ENCODE measurements around the gene PDLIM4.

The PDLIM4 gene

DNA sequence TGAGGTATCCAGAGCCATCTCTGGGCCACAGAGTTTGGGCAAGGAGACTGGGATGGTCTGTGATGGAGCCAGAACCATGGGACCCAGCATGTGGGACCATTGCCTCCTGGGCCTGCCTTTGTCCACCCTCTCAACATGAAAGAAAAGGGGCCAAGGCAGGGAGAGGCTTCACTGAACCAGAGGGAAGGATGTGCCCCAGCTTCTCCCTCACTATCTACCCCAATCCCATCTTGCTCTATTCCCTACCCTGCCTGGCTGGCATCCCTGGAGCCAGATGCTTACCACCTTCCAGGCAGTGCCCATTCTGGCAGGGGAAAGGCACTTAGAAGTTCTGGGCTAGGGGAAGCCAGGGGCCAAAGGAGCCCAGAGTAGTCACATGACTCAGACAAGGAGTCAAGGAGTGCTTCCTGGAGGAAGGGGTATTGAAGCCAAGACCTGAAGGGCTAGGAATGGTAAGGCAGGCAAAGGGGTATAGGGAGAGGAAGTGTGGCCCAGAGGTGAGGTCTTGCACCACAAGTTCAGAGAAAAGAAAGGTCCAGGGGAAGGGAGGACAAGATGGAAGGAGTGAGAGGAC lies 9.8 kb downstream of the PDLIM4 start:
- Mint-ChIP-seq H3K27ac (peak overlapping the region in 1 of 2 donors; percentile 90), H3K9me3 (no peaks in the 10 kb centered on the region)

DNA sequence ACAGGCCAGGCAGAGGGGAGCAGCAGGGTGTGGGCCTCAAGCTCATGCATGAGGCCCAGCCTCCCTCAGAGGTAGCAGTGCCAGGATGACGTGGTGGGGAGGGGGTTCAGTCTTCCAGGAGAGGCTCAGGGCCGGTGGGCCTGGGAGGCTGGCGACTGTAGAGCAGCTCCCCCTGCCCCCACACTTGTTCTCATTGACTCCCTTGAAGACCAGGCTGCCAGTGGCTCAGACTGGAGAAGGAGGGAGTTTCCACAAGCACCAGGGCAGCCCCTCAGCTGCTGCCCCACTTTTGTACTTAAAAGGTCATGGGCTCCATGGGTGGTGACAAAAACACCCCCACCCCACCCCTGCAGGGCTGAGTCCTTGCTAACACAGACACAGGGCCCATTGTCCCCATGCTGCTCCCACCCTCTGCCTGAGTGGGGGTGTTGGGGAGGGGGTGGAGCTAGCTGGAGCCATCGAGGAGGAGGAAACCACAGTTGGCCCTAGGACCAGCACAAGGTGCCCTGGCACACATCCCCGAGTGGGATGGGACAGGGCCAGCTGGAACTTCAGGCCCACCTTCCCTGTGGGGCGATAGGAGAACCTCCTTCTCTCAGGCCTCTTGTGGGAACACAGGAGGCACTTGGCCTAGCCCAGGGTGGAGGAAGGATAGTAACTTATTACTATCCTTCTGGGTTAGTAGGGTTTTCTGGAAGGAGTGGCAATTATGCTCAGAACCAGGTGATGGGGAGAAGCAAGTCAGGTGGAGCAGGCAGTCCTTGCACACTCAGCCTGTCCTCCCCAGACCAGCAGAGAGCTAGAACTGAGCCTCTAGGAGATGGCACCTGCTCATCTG lies 10.7 kb downstream of the PDLIM4 start:
- Mint-ChIP-seq H3K27ac (peak overlapping the region; percentile 30 to 90), H3K4me1 (peaks cover 59% of the 10 kb centered on the region), H3K9me3 (no peaks in the 10 kb centered on the region), H3K4me3 (no peak overlapping the region), H3K27me3 (peaks cover 3% of the 10 kb centered on the region)
- ATAC-seq (no peak), DNase-seq (peak in 1 of 2 donors; percentile 10)

More for the DNA sequence above, 9.8 kb downstream of the PDLIM4 start:
- peaks cover 58% of the 10 kb centered on the region for H3K4me1 Mint-ChIP-seq
- H3K4me3 Mint-ChIP-seq, result peak overlapping the region in 1 of 2 donors; percentile 25
- no peak for ATAC-seq
- no peaks in the 10 kb centered on the region for H3K27me3 Mint-ChIP-seq
- peak in 1 of 2 donors; percentile 4 for DNase-seq

DNA sequence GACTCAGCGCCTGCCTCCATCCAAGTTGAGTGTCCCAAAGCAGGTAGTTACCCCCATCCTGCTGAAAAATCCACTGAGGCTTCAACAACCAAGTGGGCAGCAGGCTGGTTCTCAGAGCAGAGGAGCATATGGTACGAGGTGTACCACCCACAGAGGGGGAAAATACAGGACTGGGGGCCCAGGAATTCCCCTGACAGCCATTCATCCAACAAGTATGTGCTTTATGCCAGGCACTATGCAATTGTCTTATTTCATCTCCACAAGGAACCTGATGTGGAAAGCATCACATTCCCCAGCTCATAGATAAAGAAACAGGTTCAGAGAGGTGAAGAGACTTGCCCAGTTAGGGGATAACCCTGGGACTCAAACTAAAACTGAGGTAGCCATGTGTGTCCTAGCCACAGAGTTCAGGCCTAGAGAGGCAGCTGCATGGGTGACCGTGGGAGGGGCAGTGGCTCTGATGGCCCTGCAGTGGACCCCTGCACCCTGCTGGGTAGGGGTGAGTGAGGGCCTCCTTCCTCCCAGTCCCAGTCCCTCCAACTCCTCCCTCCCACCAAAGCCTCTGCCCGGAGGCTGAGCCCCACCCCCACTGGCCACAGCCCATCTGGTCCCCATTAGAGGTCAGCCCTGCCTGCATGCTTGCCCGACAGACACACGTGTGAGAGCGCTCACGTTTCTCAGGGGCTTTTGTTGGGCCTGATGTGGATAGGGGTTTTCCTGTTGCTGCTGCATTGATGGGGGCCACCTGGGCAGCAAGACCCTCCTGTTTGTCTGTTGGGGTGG lies 11.5 kb downstream of the PDLIM4 start:
- ATAC-seq (no peak), DNase-seq (peak in 1 of 2 donors; percentile 7)
- no peaks in the 10 kb centered on the region for H3K9me3 Mint-ChIP-seq
- H3K27me3 Mint-ChIP-seq, result peaks cover 11% of the 10 kb centered on the region
- H3K27ac Mint-ChIP-seq, result no peak overlapping the region
- peaks cover 51% of the 10 kb centered on the region for H3K4me1 Mint-ChIP-seq
- H3K4me3 Mint-ChIP-seq, result no peak overlapping the region

DNA sequence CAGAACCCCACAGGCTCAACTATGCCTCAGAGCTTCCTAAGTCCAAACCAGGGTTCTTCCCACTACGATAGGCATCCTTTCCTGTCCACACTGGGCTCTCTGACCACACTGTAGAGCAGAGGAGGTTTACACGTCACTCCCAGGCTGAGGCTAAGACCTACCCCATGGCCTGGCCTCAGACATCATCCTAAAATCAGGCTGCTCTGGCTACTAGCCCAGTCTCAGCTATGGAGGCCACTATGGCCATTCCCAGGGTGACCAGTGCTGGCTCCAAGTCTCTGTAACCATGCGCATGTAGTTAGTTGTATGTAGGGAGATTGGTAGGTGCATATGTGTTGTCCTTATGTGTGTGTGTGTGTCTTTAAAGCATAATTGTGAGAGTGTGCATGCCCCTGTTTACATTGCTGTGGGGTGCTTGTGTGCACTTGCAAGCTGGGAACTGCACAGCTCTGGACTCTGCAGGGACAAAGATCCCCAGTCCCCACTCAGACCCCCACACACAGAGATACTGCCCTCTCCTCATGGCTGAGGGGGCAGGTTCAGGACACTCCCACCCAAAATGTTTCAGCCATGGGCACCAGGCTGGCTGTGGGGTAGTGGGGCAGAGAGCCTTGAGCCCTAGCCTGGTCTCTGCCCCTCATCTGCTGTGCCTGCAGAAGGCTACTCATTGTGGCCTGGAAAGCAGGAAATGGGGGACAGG lies 12.3 kb downstream of the PDLIM4 start:
- ATAC-seq, result no peak
- Mint-ChIP-seq H3K4me3 (no peak overlapping the region), H3K9me3 (no peaks in the 10 kb centered on the region), H3K27ac (no peak overlapping the region), H3K4me1 (peaks cover 43% of the 10 kb centered on the region), H3K27me3 (peaks cover 19% of the 10 kb centered on the region)
- DNase-seq, result peak in 1 of 2 donors; percentile 4

DNA sequence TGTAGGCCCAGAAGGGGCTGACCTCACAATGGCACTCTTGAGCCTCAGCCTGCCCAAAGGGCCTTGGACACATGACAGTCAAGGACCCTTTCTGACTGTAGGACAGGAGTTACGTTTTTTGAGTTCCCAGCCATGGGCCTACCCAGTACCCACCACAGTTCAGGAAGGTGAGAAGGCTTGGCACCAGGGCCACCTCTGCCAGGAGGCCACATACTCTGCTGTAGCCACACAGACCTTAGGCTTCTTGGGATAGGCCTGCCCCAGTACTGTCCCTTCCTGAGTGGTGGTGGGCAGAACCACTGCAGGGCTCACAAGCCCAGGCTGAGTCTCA lies 12.8 kb downstream of the PDLIM4 start:
- DNase-seq, result no peak
- Mint-ChIP-seq H3K4me1 (peaks cover 39% of the 10 kb centered on the region), H3K27me3 (peaks cover 24% of the 10 kb centered on the region), H3K27ac (no peak overlapping the region), H3K4me3 (no peak overlapping the region), H3K9me3 (no peaks in the 10 kb centered on the region)
- ATAC-seq, result no peak

DNA sequence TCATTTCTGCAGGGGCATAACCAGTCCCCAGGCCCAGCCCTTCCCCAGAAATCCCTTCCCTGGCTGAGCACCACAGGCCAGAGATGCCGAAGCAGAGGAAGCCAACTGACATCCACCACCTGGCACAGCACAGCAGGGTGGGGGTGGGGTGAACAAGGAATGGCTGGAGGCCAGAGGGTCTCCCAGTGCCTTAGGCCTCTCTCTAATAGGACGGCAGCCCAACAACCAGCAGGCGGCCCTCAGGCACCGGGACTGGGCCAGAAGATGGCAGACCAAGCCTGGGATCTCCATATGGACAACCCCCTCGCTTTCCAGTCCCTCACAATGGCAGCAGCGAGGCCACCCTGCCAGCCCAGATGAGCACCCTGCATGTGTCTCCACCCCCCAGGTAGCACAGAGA lies 13.2 kb downstream of the PDLIM4 start:
- Mint-ChIP-seq H3K9me3 (no peaks in the 10 kb centered on the region), H3K27ac (no peak overlapping the region), H3K4me1 (peaks cover 39% of the 10 kb centered on the region), H3K4me3 (peak overlapping the region in 1 of 2 donors; percentile 69), H3K27me3 (peaks cover 29% of the 10 kb centered on the region)
- ATAC-seq, result no peak
- DNase-seq, result no peak

DNA sequence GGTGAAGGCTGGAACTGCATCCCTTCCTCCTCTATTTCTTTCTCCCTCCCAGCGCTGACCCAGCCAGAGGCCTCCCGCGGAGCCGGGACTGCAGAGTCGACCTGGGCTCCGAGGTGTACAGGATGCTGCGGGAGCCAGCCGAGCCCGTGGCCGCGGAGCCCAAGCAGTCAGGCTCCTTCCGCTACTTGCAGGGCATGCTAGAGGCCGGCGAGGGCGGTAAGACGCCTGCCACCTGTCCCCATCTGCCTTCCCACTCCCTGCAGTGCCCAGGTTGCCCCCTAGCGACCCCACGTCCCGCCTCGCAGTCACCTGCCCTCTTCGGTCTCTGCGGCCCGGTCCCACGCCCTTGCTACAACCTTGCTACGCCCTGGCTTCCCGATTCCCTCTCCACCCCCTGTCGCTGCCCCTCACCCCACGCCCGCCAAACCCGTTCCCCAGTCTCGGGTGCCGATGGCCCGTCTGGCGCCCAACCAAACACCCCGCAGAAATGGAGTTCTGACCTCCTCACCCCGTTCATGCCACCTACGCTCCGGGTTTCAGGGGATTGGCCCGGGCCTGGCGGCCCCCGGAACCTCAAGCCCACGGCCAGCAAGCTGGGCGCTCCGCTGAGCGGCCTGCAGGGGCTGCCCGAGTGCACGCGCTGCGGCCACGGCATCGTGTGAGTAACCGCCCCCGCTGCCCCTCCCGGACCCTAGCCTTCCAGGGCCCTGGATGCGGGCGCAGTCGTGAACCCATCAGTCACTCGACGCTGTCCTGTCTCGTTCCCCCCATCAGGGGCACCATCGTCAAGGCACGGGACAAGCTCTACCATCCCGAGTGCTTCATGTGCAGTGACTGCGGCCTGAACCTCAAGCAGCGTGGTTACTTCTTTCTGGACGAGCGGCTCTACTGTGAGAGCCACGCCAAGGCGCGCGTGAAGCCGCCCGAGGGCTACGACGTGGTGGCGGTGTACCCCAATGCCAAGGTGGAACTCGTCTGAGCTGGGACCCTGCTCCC lies 14.1 kb downstream of the PDLIM4 start:
- H3K4me3 Mint-ChIP-seq, result peak overlapping the region; percentile 38 to 69
- DNase-seq (peak in 1 of 2 donors; percentile 44), ATAC-seq (peak; percentile 61)
- H3K27me3 Mint-ChIP-seq, result peaks cover 30% of the 10 kb centered on the region
- peaks cover 39% of the 10 kb centered on the region for H3K4me1 Mint-ChIP-seq
- peak overlapping the region in 1 of 2 donors; percentile 57 for H3K27ac Mint-ChIP-seq
- no peaks in the 10 kb centered on the region for H3K9me3 Mint-ChIP-seq

DNA sequence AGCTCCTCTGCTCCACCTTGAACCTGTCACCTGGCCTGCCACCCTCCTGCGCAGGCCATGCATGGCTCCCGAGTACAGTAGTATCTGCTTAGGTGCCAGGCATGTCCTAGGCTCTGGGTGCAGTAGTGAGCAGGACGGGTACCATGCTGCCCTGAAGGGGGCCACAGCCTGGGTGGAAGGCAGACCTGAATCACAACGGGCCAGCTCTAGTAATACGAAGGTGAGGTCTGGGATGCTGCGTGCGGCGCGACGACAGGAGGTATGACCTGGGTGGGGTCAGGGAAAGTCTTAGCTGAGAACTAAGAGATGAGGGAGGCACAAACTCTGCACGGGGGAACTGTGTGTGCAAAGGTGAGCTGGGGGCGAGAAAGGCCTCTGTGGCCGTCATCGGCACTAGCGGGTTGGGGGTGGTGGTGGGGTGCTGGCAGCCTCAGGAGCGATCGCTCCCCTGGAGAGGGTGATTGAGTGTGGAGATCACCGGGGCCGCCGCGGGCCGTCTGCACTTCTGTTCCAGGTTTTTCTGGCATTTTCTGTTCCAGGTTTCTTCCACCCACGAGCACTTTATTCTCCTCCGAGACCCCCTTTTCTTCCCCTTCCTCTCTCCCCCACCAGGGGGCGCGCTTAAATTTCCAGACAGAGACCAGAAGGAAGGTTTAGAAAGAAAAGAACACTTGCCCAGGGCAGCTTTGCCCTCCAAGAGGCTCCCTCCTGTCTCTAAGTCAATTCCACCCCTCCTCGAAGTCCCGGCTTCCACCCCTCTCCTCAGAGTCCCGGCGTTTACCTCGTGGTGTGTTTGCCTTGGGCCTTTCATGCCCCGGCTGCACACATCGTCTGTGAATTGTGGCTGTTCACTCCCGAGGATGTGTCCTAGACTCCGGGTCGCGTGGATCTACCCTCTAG lies 15.1 kb downstream of the PDLIM4 start:
- ATAC-seq, result no peak
- no peaks in the 10 kb centered on the region for H3K9me3 Mint-ChIP-seq
- H3K4me3 Mint-ChIP-seq, result peak overlapping the region in 1 of 2 donors; percentile 11
- peak; percentile 70 to 74 for DNase-seq
- H3K4me1 Mint-ChIP-seq, result peaks cover 34% of the 10 kb centered on the region
- peaks cover 30% of the 10 kb centered on the region for H3K27me3 Mint-ChIP-seq
- H3K27ac Mint-ChIP-seq, result peak overlapping the region in 1 of 2 donors; percentile 29

DNA sequence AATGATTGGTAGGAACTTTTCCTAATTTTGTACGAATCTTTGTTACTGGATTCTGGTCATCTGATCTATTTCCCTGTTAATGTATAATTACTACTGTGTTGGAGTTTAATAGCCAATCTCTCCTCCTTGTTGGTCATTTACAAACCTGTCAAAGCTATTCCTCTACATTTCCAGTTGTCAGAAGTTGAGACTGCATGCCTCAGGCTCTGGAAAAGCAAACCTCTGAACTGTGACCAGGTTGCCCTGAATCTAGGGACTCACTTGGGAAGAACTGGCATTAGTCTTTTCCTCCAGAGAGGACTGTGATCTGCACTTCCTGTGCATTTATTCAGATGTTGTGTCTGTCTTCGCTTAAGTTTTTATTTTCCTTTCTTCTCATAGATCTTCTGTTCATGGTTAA lies 16.1 kb downstream of the PDLIM4 start:
- Mint-ChIP-seq H3K9me3 (no peaks in the 10 kb centered on the region), H3K4me1 (peaks cover 23% of the 10 kb centered on the region), H3K27ac (no peak overlapping the region), H3K4me3 (no peak overlapping the region), H3K27me3 (peaks cover 30% of the 10 kb centered on the region)
- DNase-seq (no peak), ATAC-seq (no peak)

DNA sequence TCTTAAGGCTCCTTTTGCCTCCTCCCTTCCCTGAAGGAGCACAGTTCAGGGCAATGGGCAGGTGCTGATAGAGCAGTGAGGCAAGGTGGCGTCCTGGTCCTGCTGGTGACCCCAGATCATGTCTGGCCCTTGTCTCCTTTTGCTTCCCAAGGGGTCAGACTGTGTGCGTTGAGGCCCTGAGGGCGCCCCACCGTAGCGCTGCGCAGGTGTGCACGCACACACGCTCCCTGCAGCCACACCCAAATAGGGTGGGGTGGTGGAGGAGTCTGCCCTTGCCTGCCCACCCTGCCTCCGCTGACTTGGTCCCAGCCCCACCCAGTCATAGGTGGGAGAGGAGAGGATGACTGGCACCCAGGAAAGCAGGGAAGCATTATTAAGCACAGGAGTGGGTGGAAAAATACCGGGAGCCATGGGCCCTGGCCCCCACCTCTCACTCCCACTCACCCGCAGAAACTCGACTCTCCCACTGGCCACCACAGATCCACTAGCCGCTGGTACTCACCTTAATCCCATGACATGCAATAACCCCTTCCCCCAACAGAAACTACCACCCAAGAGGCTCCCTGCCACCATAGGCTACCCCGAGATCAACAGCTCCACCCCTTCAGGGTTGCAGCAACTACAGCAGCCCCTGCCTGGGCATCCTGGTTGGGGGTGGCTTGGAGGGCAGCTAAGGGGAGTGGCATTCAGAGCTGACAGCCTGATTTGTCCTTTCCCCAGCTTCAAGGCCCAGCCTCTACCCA lies 16.7 kb downstream of the PDLIM4 start:
- no peaks in the 10 kb centered on the region for H3K9me3 Mint-ChIP-seq
- ATAC-seq (no peak), DNase-seq (no peak)
- H3K27me3 Mint-ChIP-seq, result peaks cover 30% of the 10 kb centered on the region
- H3K4me3 Mint-ChIP-seq, result no peak overlapping the region
- H3K4me1 Mint-ChIP-seq, result peaks cover 23% of the 10 kb centered on the region
- H3K27ac Mint-ChIP-seq, result no peak overlapping the region

DNA sequence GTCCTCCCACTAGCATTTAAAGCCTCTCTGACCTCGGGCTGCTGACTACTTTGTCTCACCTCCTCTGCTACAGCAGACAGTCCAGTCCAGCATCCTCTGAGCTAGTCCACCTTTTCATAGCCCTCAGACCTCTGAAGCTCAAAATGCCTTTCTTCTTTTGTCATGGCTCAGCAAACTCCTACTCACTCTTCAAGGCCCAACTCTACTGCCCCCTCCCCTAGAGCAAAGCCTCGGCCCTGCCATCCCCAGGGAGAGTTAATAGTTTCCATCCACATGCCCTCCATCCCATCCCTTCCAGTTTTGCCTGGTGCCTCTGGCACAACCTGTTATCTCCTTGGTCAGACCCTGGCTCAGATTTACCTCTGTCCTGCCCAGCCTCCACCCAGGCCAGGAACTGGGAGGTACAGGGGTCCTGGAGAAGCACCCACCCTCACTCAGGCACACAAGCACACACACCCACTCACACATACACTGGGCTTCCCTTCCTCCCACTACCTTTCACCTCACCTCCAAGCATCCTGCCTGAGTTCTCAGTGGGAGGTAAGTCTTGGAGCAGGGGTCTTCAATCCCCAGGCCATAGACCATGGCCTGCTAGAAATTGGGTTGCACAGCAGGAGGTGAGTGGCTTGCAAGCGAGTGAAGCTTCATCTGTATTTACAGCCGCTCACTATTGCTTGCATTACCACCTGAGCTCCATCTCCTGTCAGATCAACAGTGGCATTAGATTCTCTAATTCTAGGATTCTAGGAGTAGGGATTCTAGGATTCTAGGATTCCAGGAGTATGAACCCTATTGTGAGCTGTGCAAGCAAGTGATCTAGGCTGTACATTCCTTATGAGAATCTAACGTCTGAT lies 18.1 kb downstream of the PDLIM4 start:
- Mint-ChIP-seq H3K27me3 (peaks cover 35% of the 10 kb centered on the region), H3K27ac (peak overlapping the region in 1 of 2 donors; percentile 1)
- ATAC-seq, result no peak

DNA sequence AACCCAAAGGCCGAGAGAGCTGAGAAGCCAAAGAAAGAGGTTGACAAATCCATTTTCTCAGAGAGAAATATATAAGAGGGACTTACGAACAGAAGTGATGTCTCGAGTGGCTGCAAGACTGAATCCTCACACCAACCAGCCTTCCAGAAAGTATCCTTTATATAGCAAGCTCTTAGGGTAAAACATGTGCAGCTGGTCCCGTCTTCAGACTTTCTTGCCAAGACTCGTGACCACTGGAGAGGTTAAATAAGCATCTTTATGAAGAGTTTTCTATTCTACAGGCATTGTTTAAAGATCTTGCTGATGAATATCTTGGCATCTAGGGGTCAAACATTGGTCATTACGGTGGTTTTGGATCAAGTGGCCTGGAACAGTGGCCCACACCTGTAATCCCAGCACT lies 19.8 kb downstream of the PDLIM4 start:
- no peak overlapping the region for H3K4me3 Mint-ChIP-seq
- H3K27ac Mint-ChIP-seq, result no peak overlapping the region
- H3K4me1 Mint-ChIP-seq, result peaks cover 8% of the 10 kb centered on the region
- ATAC-seq (no peak), DNase-seq (no peak)
- peaks cover 42% of the 10 kb centered on the region for H3K27me3 Mint-ChIP-seq
- H3K9me3 Mint-ChIP-seq, result no peaks in the 10 kb centered on the region

More for the DNA sequence above, 18.1 kb downstream of the PDLIM4 start:
- peaks cover 22% of the 10 kb centered on the region for H3K4me1 Mint-ChIP-seq
- H3K9me3 Mint-ChIP-seq, result no peaks in the 10 kb centered on the region
- DNase-seq, result no peak
- H3K4me3 Mint-ChIP-seq, result no peak overlapping the region

Measured in stimulated activated naive CD8-positive, alpha-beta T cell treated with anti-CD3 and anti-CD28 coated beads, Interleukin-15, amount 100 ng/mL, for 72 hours (primary cell).